ENCODE data around the gene RSRC1. TPM values are rescaled to one million over a fixed set of nuclear protein-coding genes. Genes with fewer than 3 reads are reported as not detected.

Gene RSRC1
- total and polyA plus RNA-seq, 2 of the 8 experiments (the other 6 are each of a cell fraction or from before 2014, with no cell fraction given), result 2.0 to 27.9 TPM

GRCh38 chr3:158565076-158565475, 455.2 kb downstream of the RSRC1 start:
- H2BK5ac ChIP-seq (ENCODE audit: low read depth, low read length), result no peak overlapping the region
- H3K9ac ChIP-seq (replicated peaks in 1 of 4; ENCODE audit: extremely low read depth in 1 of 4, low read depth in 3 of 4, low read length in 3 of 4), result no peak overlapping the region
- H3K4ac ChIP-seq (replicated peaks; ENCODE audit: insufficient read length, low read depth, low read length), result no peak overlapping the region
- H4K5ac ChIP-seq (ENCODE audit: insufficient read length, low read depth, low read length), result no peak overlapping the region
- ChIA-PET POLR2A (ENCODE audit: partially characterized antibody) (no interaction called here), CTCF (ENCODE audit: partially characterized antibody) (no interaction called here)
- H3K9me3 ChIP-seq (ENCODE audit: insufficient read depth in 2 of 2, low read depth in 1 of 2, low read length in 1 of 2), result no peaks in the 10 kb centered on the region
- no peak for TF ChIP-seq MAFK (IDR thresholded peaks at IDR 0.05; ENCODE audit: low read depth, low read length)
- no peak for TF ChIP-seq HDAC6 (IDR thresholded peaks at IDR 0.05; ENCODE audit: low read depth, low read length)
- TF ChIP-seq SAP30 (IDR thresholded peaks at IDR 0.05; ENCODE audit: insufficient read depth, insufficient replicate concordance, low read length), result no peak
- no peak for TF ChIP-seq KDM4A (IDR thresholded peaks at IDR 0.05; ENCODE audit: low read depth, low read length, severe bottlenecking)
- no peak for TF ChIP-seq BCL11A (IDR thresholded peaks at IDR 0.05; ENCODE audit: low read depth in 2 of 2, low read length in 2 of 2)
- TF ChIP-seq RBBP5 (IDR thresholded peaks at IDR 0.05; ENCODE audit: borderline replicate concordance, low read depth, low read length), result no peak
- no peak for TF ChIP-seq SIN3A (conservative IDR thresholded peaks at IDR 0.05 in 1 of 2, IDR thresholded peaks at IDR 0.05 in 1 of 2; ENCODE audit: low read depth in 1 of 2, low read length in 2 of 2)
- no peak for TF ChIP-seq CBX8 (IDR thresholded peaks at IDR 0.05; ENCODE audit: borderline replicate concordance, low read depth, low read length)
- no peak for TF ChIP-seq CHD2 (IDR thresholded peaks at IDR 0.05; ENCODE audit: low read length)
- TF ChIP-seq KDM1A (IDR thresholded peaks at IDR 0.05; ENCODE audit: borderline replicate concordance, low read length), result no peak
- TF ChIP-seq TCF12 (IDR thresholded peaks at IDR 0.05; ENCODE audit: low read depth, low read length), result no peak
- TF ChIP-seq FOSL1 (IDR thresholded peaks at IDR 0.05; ENCODE audit: insufficient read depth, low read depth, low read length), result no peak
- H2BK15ac ChIP-seq (ENCODE audit: low read length), result no peak overlapping the region
- DNase-seq (ENCODE audit: low read depth in 1 of 2, low spot score in 2 of 2) (no peak), FAIRE-seq (no peak)
- H3K79me1 ChIP-seq (ENCODE audit: low read depth, low read length), result no peaks in the 10 kb centered on the region
- no peak overlapping the region for H4K91ac ChIP-seq (replicated peaks; ENCODE audit: insufficient read length, low read length)
- no peak overlapping the region for H3K56ac ChIP-seq (replicated peaks; ENCODE audit: insufficient read length, low read depth, low read length)
- no peak overlapping the region for H3K4me3 ChIP-seq (ENCODE audit: extremely low read depth in 1 of 4, insufficient read depth in 2 of 4, low read depth in 3 of 4, low read length in 4 of 4)
- no peak overlapping the region for H3K4me2 ChIP-seq (ENCODE audit: insufficient read depth in 1 of 2, low read depth in 2 of 2, low read length in 2 of 2)
- H3K4me1 ChIP-seq (replicated peaks in 1 of 4; ENCODE audit: control insufficient read depth in 3 of 4, insufficient read depth in 4 of 4, low read length in 3 of 4), result no peaks in the 10 kb centered on the region
- H3K23me2 ChIP-seq (ENCODE audit: low read depth, low read length), result peaks cover 1% of the 10 kb centered on the region; the same call in 1 of the 2 replicates
- no peaks in the 10 kb centered on the region for H3K36me3 ChIP-seq (ENCODE audit: control insufficient read depth in 2 of 4, insufficient read depth in 4 of 4, low read length in 3 of 4)
- no peak overlapping the region for H2AFZ ChIP-seq (ENCODE audit: low read length)
- no peak overlapping the region for H3K14ac ChIP-seq (ENCODE audit: insufficient read length)
- H2BK120ac ChIP-seq (replicated peaks; ENCODE audit: low read depth, low read length), result no peak overlapping the region
- no peak overlapping the region for H4K8ac ChIP-seq (ENCODE audit: extremely low read depth, insufficient read depth, low read length)
- H3K79me2 ChIP-seq (ENCODE audit: control insufficient read depth in 1 of 2, insufficient read depth in 2 of 2, low read length in 2 of 2), result no peaks in the 10 kb centered on the region
- peaks cover 0 to 3% (median 1%) of the 10 kb centered on the region in 4 experiments; a peak in 1 of 7 replicates for H3K27me3 ChIP-seq (replicated peaks in 1 of 4; ENCODE audit: control insufficient read depth in 3 of 4, extremely low read depth in 1 of 4, insufficient read depth in 3 of 4, low read length in 3 of 4)
- WGBS, 2 experiments (ENCODE audit: extremely low coverage in 1 of 2, insufficient coverage in 1 of 2, insufficient read length in 1 of 2, insufficient replicate concordance in 2 of 2, low coverage in 1 of 2, low lambda C conversion rate in 2 of 2, missing lambda C conversion rate in 1 of 2), result 93% methylated on average over 6 of the region's 6 CpGs; no CpG with 5 or more reads in 1 of the 2 experiments
- H2BK12ac ChIP-seq (ENCODE audit: low read depth, low read length), result no peak overlapping the region
- no peak overlapping the region for H3K23ac ChIP-seq (ENCODE audit: insufficient read length)
- no peak overlapping the region for H3K18ac ChIP-seq (ENCODE audit: extremely low read depth, low read length)
- H2AK5ac ChIP-seq (ENCODE audit: low read depth, low read length), result no peak overlapping the region
- H2BK20ac ChIP-seq (ENCODE audit: low read length), result no peak overlapping the region
- H4K20me1 ChIP-seq (replicated peaks in 1 of 2; ENCODE audit: control insufficient read depth in 1 of 2, insufficient read depth in 2 of 2, low read length in 2 of 2), result no peaks in the 10 kb centered on the region
- no peak overlapping the region for H3K27ac ChIP-seq (ENCODE audit: low read depth, low read length)

All from H1 (cell line).